Glutamatergic neuron (in vitro differentiated cells): ENCODE measurements around the gene NWD2. TPM values are rescaled to one million over a fixed set of nuclear protein-coding genes. Genes with fewer than 3 reads are reported as not detected.

Source experiments
- DNase-seq: peaks from one replicate; pipeline ENCODE4 v3.0.0; 2022
- H3K27ac Mint-ChIP-seq: one replicate; pipeline ENCODE4 v1.8.0; 2020; ENCODE audit warnings: mild to moderate bottlenecking, mixed read lengths, inconsistent platforms; ENCODE audit not compliant: unreplicated experiment
- H3K27me3 Mint-ChIP-seq: one replicate; pipeline ENCODE4 v1.8.0; 2020; ENCODE audit warnings: mild to moderate bottlenecking, moderate library complexity, mixed read lengths, inconsistent platforms; ENCODE audit not compliant: unreplicated experiment
- H3K36me3 Mint-ChIP-seq: one replicate; pipeline ENCODE4 v1.8.0; 2020; ENCODE audit warnings: mild to moderate bottlenecking, mixed read lengths, inconsistent platforms; ENCODE audit not compliant: unreplicated experiment
- H3K4me1 Mint-ChIP-seq: one replicate; pipeline ENCODE4 v1.8.0; 2020; ENCODE audit warnings: mild to moderate bottlenecking, low read depth, mixed read lengths, inconsistent platforms; ENCODE audit not compliant: unreplicated experiment
- H3K4me3 Mint-ChIP-seq: one replicate; pipeline ENCODE4 v1.8.0; 2020; ENCODE audit warnings: mild to moderate bottlenecking, mixed read lengths, inconsistent platforms; ENCODE audit not compliant: unreplicated experiment
- H3K9me3 Mint-ChIP-seq: one replicate; pipeline ENCODE4 v1.8.0; 2020; ENCODE audit warnings: mild to moderate bottlenecking, moderate library complexity, mixed read lengths, inconsistent platforms; ENCODE audit not compliant: unreplicated experiment
- CTCF ChIP-seq: fragments of 200-600 bp; sonication (generic); IDR thresholded peaks from one replicate; pipeline ENCODE4 v1.5.0; 2021; ENCODE audit not compliant: partially characterized antibody, unreplicated experiment
- total RNA-seq: library from RNA; stranded (reverse); fragmentation: NEBNext Ultra II Directional; extraction: Animal tissue kit (Norgen Biotek cat#: 25700); gene quantifications from one replicate; pipeline ENCODE4 v1.2.1, GENCODE V29; 2021; ENCODE audit not compliant: unreplicated experiment

NWD2 gene
- total RNA-seq, 1 donor from 2014 or later = 0.17 TPM

GRCh38 chr4:37476691-37477090 is 232.1 kb downstream of the NWD2 start:
- Mint-ChIP-seq H3K4me1 (no peaks in the 10 kb centered on the region), H3K4me3 (no peak overlapping the region), H3K27me3 (peaks cover 2% of the 10 kb centered on the region), H3K27ac (no peak overlapping the region), H3K9me3 (no peaks in the 10 kb centered on the region), H3K36me3 (no peaks in the 10 kb centered on the region)
- no peak for DNase-seq
- TF ChIP-seq CTCF = no peak

- no peak overlapping the region for H3K4me3 Mint-ChIP-seq
- no peak overlapping the region for H3K27ac Mint-ChIP-seq
- no peak for DNase-seq
- TF ChIP-seq CTCF = no peak
- no peaks in the 10 kb centered on the region for H3K4me1 Mint-ChIP-seq
- H3K27me3 Mint-ChIP-seq = peaks cover 2% of the 10 kb centered on the region
- H3K9me3 Mint-ChIP-seq = no peaks in the 10 kb centered on the region
- H3K36me3 Mint-ChIP-seq = no peaks in the 10 kb centered on the region
These were observed 232.6 kb downstream of the NWD2 start for GRCh38 chr4:37477126-37477525.

- no peak for DNase-seq
- Mint-ChIP-seq H3K27ac (no peak overlapping the region), H3K4me3 (no peak overlapping the region), H3K4me1 (no peaks in the 10 kb centered on the region), H3K9me3 (no peaks in the 10 kb centered on the region), H3K36me3 (no peaks in the 10 kb centered on the region), H3K27me3 (peaks cover 2% of the 10 kb centered on the region)
- TF ChIP-seq CTCF = no peak
These were observed 233.6 kb downstream of the NWD2 start for GRCh38 chr4:37478151-37478550.

- no peak overlapping the region for H3K27ac Mint-ChIP-seq
These were observed 236.0 kb downstream of the NWD2 start for GRCh38 chr4:37480509-37480908.

More at GRCh38 chr4:37480509-37480908, 236.0 kb downstream of the NWD2 start:
- Mint-ChIP-seq H3K27me3 (peaks cover 2% of the 10 kb centered on the region), H3K4me1 (no peaks in the 10 kb centered on the region), H3K4me3 (no peak overlapping the region), H3K36me3 (no peaks in the 10 kb centered on the region), H3K9me3 (no peaks in the 10 kb centered on the region)
- TF ChIP-seq CTCF = no peak
- no peak for DNase-seq
